Liver (tissue), 3 donors: ENCODE data around the gene GCDH.

Experiments used
- CTCF ChIP-seq: fragments of 150-350 bp; IDR thresholded peaks from 2 replicates; pipeline ENCODE4 v1.5.1; 2017; ENCODE audit warnings: improper control_type of control experiment, low read depth, low read length; ENCODE audit not compliant: missing input control
- EGR1 ChIP-seq, 2 donors: IDR thresholded peaks; 2 replicates each; pipeline ENCODE4 v1.6.1; 2016 to 2018; ENCODE audit warnings: antibody characterized with exemption in 2 of 2, low read depth in 2 of 2
- GABPA ChIP-seq, 2 donors: IDR thresholded peaks in 1 of 2; conservative IDR thresholded peaks in 1 of 2; 2 replicates each; pipeline ENCODE4 v1.6.1; 2016; ENCODE audit warnings: antibody characterized with exemption in 2 of 2, mild to moderate bottlenecking in 1 of 2, moderate library complexity in 1 of 2
- JUND ChIP-seq, 2 donors: IDR thresholded peaks; 2 replicates each; pipeline ENCODE4 v1.6.1; 2016; ENCODE audit warnings: antibody characterized with exemption in 2 of 2
- NR2F2 ChIP-seq: IDR thresholded peaks from 2 replicates; pipeline ENCODE4 v1.6.1; 2016; ENCODE audit warnings: antibody characterized with exemption
- RXRA ChIP-seq, 2 donors: IDR thresholded peaks; 2 replicates each; pipeline ENCODE4 v1.6.1; 2017 to 2018; ENCODE audit warnings: antibody characterized with exemption in 2 of 2, mild to moderate bottlenecking in 1 of 2
- TAF1 ChIP-seq: conservative IDR thresholded peaks from 2 replicates; pipeline ENCODE4 v1.6.1; 2016; ENCODE audit warnings: antibody characterized with exemption, mild to moderate bottlenecking
- YY1 ChIP-seq: IDR thresholded peaks from 2 replicates; pipeline ENCODE4 v1.6.1; 2016; ENCODE audit warnings: antibody characterized with exemption, mild to moderate bottlenecking
- TF ChIP-seq, protein P1 (sequence below): IDR thresholded peaks from 2 replicates; pipeline ENCODE4 v1.6.1; 2016; ENCODE audit warnings: antibody characterized with exemption
- TF ChIP-seq, protein P2 (sequence below): IDR thresholded peaks from 2 replicates; pipeline ENCODE4 v1.6.1; 2016; ENCODE audit warnings: antibody characterized with exemption
- TF ChIP-seq, protein P3 (sequence below): IDR thresholded peaks from 2 replicates; pipeline ENCODE4 v1.6.1; 2016; ENCODE audit warnings: antibody characterized with exemption, mild to moderate bottlenecking
- TF ChIP-seq, protein P4 (sequence below): IDR thresholded peaks from 2 replicates; pipeline ENCODE4 v1.6.1; 2016; ENCODE audit warnings: antibody characterized with exemption
- donor health status: healthy.
- donor health status: healthy.

DNA sequence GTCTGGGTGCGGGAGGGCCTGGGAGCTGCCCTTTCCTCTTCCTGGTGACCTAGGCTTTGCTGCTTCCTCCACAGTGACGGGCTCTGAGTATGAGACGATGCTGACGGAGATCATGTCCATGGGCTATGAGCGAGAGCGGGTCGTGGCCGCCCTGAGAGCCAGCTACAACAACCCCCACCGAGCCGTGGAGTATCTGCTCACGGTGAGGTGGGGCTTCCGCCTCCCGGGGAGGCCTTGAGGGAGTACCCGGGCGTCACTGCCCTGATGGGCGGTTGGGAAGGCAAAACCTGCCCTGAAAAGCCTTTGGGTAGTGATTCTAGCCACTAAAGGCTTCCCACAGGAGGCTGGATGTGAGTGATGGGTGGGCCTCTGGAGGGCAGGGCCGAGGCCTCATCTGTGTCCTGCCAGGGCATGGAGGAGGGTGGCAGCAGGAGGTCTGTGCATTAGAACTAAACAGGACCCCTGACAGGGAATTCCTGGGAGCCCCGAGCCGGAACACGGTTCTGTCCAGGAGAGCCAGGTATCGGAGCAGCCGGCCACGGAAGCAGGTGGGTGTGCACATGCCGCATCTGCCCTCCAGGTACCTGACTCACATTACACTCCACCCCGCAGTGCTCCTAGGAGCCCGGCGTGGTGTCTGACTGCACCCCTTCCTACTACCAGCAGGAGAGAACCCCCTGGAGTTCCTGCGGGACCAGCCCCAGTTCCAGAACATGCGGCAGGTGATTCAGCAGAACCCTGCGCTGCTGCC is 57.8 kb downstream of the GCDH start:
- TF ChIP-seq YY1 (no peak), CTCF (no peak), JUND (IDR thresholded peaks at IDR 0.05) (no peak), TAF1 (no peak), RXRA (IDR thresholded peaks at IDR 0.05) (no peak), GABPA (IDR thresholded peaks at IDR 0.05 in 1 of 2, conservative IDR thresholded peaks at IDR 0.05 in 1 of 2) (no peak), EGR1 (IDR thresholded peaks at IDR 0.05; ENCODE audit: low read depth in 2 of 2) (no peak), NR2F2 (no peak)
- TF ChIP-seq, protein P1, sequence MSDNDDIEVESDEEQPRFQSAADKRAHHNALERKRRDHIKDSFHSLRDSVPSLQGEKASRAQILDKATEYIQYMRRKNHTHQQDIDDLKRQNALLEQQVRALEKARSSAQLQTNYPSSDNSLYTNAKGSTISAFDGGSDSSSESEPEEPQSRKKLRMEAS: no peak
- TF ChIP-seq, protein P2, sequence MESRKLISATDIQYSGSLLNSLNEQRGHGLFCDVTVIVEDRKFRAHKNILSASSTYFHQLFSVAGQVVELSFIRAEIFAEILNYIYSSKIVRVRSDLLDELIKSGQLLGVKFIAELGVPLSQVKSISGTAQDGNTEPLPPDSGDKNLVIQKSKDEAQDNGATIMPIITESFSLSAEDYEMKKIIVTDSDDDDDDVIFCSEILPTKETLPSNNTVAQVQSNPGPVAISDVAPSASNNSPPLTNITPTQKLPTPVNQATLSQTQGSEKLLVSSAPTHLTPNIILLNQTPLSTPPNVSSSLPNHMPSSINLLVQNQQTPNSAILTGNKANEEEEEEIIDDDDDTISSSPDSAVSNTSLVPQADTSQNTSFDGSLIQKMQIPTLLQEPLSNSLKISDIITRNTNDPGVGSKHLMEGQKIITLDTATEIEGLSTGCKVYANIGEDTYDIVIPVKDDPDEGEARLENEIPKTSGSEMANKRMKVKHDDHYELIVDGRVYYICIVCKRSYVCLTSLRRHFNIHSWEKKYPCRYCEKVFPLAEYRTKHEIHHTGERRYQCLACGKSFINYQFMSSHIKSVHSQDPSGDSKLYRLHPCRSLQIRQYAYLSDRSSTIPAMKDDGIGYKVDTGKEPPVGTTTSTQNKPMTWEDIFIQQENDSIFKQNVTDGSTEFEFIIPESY: no peak
- TF ChIP-seq, protein P3, sequence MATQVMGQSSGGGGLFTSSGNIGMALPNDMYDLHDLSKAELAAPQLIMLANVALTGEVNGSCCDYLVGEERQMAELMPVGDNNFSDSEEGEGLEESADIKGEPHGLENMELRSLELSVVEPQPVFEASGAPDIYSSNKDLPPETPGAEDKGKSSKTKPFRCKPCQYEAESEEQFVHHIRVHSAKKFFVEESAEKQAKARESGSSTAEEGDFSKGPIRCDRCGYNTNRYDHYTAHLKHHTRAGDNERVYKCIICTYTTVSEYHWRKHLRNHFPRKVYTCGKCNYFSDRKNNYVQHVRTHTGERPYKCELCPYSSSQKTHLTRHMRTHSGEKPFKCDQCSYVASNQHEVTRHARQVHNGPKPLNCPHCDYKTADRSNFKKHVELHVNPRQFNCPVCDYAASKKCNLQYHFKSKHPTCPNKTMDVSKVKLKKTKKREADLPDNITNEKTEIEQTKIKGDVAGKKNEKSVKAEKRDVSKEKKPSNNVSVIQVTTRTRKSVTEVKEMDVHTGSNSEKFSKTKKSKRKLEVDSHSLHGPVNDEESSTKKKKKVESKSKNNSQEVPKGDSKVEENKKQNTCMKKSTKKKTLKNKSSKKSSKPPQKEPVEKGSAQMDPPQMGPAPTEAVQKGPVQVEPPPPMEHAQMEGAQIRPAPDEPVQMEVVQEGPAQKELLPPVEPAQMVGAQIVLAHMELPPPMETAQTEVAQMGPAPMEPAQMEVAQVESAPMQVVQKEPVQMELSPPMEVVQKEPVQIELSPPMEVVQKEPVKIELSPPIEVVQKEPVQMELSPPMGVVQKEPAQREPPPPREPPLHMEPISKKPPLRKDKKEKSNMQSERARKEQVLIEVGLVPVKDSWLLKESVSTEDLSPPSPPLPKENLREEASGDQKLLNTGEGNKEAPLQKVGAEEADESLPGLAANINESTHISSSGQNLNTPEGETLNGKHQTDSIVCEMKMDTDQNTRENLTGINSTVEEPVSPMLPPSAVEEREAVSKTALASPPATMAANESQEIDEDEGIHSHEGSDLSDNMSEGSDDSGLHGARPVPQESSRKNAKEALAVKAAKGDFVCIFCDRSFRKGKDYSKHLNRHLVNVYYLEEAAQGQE: no peak
- TF ChIP-seq, protein P4, sequence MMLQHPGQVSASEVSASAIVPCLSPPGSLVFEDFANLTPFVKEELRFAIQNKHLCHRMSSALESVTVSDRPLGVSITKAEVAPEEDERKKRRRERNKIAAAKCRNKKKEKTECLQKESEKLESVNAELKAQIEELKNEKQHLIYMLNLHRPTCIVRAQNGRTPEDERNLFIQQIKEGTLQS: no peak
